GM12873 (cell line): ENCODE measurements around the gene ACACA.

Experiments
- CTCF ChIP-seq: IDR thresholded peaks from 2 replicates; pipeline ENCODE4 v1.5.1; 2012; ENCODE audit warnings: low read depth, mild to moderate bottlenecking, moderate library complexity, low read length, control low read depth; ENCODE audit not compliant: insufficient read depth; ENCODE audit errors: missing control alignments

The ACACA gene

GRCh38 chr17:37410357-37410756 is 3.7 kb upstream of the ACACA start:
- no peak for TF ChIP-seq CTCF

- TF ChIP-seq CTCF: no peak
Measured at GRCh38 chr17:37405955-37406634, 541 bp downstream of the ACACA start.

- no peak for TF ChIP-seq CTCF
Measured at GRCh38 chr17:37400505-37400904, 6.1 kb downstream of the ACACA start.

- no peak for TF ChIP-seq CTCF
Measured at GRCh38 chr17:37399265-37399803, 7.3 kb downstream of the ACACA start.

GRCh38 chr17:37393352-37393751 is 13.3 kb downstream of the ACACA start:
- no peak for TF ChIP-seq CTCF

GRCh38 chr17:37392024-37392590 is 14.5 kb downstream of the ACACA start:
- TF ChIP-seq CTCF: no peak

GRCh38 chr17:37391146-37391545 is 15.5 kb downstream of the ACACA start:
- no peak for TF ChIP-seq CTCF
